HCT116 (cell line): ENCODE measurements around the gene AHI1.

Source experiments
- ATF3 ChIP-seq: IDR thresholded peaks from 2 replicates; pipeline ENCODE4 v1.6.1; 2012
- EZH2 ChIP-seq: fragments of 200-600 bp; sonication (generic); IDR thresholded peaks from 2 replicates; pipeline ENCODE4 v1.6.1; 2017; ENCODE audit warnings: antibody characterized with exemption, mixed run types
- POLR2A ChIP-seq: IDR thresholded peaks from 2 replicates; pipeline ENCODE4 v1.7.0; 2011; ENCODE audit warnings: borderline replicate concordance; ENCODE audit not compliant: insufficient read depth, insufficient read length; ENCODE audit errors: extremely low read depth
- RAD21 ChIP-seq: IDR thresholded peaks from 2 replicates; pipeline ENCODE4 v1.6.1; 2012; ENCODE audit warnings: low read depth, mild to moderate bottlenecking
- TCF7L2 ChIP-seq: IDR thresholded peaks from 2 replicates; pipeline ENCODE4 v1.7.0; 2011; ENCODE audit warnings: borderline replicate concordance, inconsistent platforms; ENCODE audit not compliant: insufficient read depth, insufficient read length; ENCODE audit errors: extremely low read depth
- ZFX ChIP-seq: fragments of 450-650 bp; IDR thresholded peaks from 2 replicates; pipeline ENCODE4 v1.6.1; 2017
- TF ChIP-seq, protein P1 (sequence below), 3 experiments: fragments of 200-600 bp in 1 of 3; sonication (generic) in 1 of 3; IDR thresholded peaks in 2 of 3; conservative IDR thresholded peaks in 1 of 3; 2 replicates each; pipeline ENCODE4 v1.5.1; 2012 to 2017; ENCODE audit warnings: low read depth in 2 of 3, low read length in 2 of 3, antibody characterized with exemption in 1 of 3, borderline replicate concordance in 1 of 3, control low read depth in 1 of 3, mild to moderate bottlenecking in 1 of 3, mixed read lengths in 1 of 3, mixed run types in 1 of 3, moderate library complexity in 1 of 3; ENCODE audit not compliant: insufficient read depth in 1 of 3

- TF ChIP-seq TCF7L2 (no peak), RAD21 (no peak), EZH2 (no peak), POLR2A (peak; percentile 45), ATF3 (no peak), ZFX (no peak)
- TF ChIP-seq, protein P1, sequence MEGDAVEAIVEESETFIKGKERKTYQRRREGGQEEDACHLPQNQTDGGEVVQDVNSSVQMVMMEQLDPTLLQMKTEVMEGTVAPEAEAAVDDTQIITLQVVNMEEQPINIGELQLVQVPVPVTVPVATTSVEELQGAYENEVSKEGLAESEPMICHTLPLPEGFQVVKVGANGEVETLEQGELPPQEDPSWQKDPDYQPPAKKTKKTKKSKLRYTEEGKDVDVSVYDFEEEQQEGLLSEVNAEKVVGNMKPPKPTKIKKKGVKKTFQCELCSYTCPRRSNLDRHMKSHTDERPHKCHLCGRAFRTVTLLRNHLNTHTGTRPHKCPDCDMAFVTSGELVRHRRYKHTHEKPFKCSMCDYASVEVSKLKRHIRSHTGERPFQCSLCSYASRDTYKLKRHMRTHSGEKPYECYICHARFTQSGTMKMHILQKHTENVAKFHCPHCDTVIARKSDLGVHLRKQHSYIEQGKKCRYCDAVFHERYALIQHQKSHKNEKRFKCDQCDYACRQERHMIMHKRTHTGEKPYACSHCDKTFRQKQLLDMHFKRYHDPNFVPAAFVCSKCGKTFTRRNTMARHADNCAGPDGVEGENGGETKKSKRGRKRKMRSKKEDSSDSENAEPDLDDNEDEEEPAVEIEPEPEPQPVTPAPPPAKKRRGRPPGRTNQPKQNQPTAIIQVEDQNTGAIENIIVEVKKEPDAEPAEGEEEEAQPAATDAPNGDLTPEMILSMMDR (IDR thresholded peaks at IDR 0.05 in 2 of 3, conservative IDR thresholded peaks at IDR 0.05 in 1 of 3; ENCODE audit: borderline replicate concordance in 1 of 3, insufficient read depth in 1 of 3, low read depth in 2 of 3, low read length in 2 of 3) = no peak
Observed at GRCh38 chr6:135498185-135498841, 773 bp upstream of the AHI1 start.
